SK-N-SH treated with all-trans-retinoic acid at 6 μM for 48 hours (cell line): Measurements from ENCODE around the gene TNS4.

ENCODE experiments used
- ARNTL ChIP-seq: fragments of 450-650 bp; formaldehyde crosslinking; IDR thresholded peaks from 2 replicates; pipeline ENCODE4 v1.5.0; 2020; ENCODE audit warnings: low read depth, mild to moderate bottlenecking, moderate library complexity, borderline replicate concordance
- BACH2 ChIP-seq: fragments of 250-450 bp; sonication (Bioruptor Pico); IDR thresholded peaks from 2 replicates; pipeline ENCODE4 v1.9.0; 2021; ENCODE audit warnings: mild to moderate bottlenecking, borderline replicate concordance
- CREB5 ChIP-seq: fragments of 250-450 bp; sonication (Bioruptor Pico); IDR thresholded peaks from 2 replicates; pipeline ENCODE4 v1.5.1; 2020; ENCODE audit warnings: low read depth, mild to moderate bottlenecking, moderate library complexity
- CSDC2 ChIP-seq: fragments of 250-450 bp; sonication (Bioruptor Pico); IDR thresholded peaks from 2 replicates; pipeline ENCODE4 v1.5.0; 2020; ENCODE audit warnings: mild to moderate bottlenecking, moderate library complexity
- GLIS3 ChIP-seq: fragments of 250-450 bp; sonication (Bioruptor Pico); IDR thresholded peaks from 2 replicates; pipeline ENCODE4 v1.5.0; 2020; ENCODE audit warnings: mild to moderate bottlenecking, moderate library complexity
- ISL1 ChIP-seq: fragments of 250-450 bp; sonication (Bioruptor Pico); IDR thresholded peaks from 2 replicates; pipeline ENCODE4 v2.1.2; 2022; ENCODE audit warnings: mild to moderate bottlenecking, moderate library complexity
- PATZ1 ChIP-seq: fragments of 250-450 bp; sonication (Bioruptor Pico); IDR thresholded peaks from 2 replicates; pipeline ENCODE4 v1.8.0; 2020; ENCODE audit warnings: mild to moderate bottlenecking, moderate library complexity, borderline replicate concordance
- PPARA ChIP-seq: fragments of 250-450 bp; sonication (Bioruptor Pico); IDR thresholded peaks from 2 replicates; pipeline ENCODE4 v1.5.0; 2020; ENCODE audit warnings: mild to moderate bottlenecking, borderline replicate concordance
- RARB ChIP-seq: fragments of 250-450 bp; sonication (Bioruptor Pico); IDR thresholded peaks from 2 replicates; pipeline ENCODE4 v1.8.0; 2021; ENCODE audit warnings: mild to moderate bottlenecking, moderate library complexity
- TCF4 ChIP-seq: fragments of 250-450 bp; sonication (Bioruptor Pico); IDR thresholded peaks from 2 replicates; pipeline ENCODE4 v1.8.0; 2021; ENCODE audit warnings: mild to moderate bottlenecking, moderate library complexity, borderline replicate concordance
- TSHZ2 ChIP-seq: fragments of 250-450 bp; sonication (Bioruptor Pico); IDR thresholded peaks from 2 replicates; pipeline ENCODE4 v1.5.0; 2020; ENCODE audit warnings: mild to moderate bottlenecking, moderate library complexity
- ZFP3 ChIP-seq: fragments of 250-450 bp; sonication (Bioruptor Pico); IDR thresholded peaks from 2 replicates; pipeline ENCODE4 v1.5.0; 2020; ENCODE audit warnings: mild to moderate bottlenecking, moderate library complexity
- ZFP30 ChIP-seq: fragments of 450-650 bp; formaldehyde crosslinking; IDR thresholded peaks from 2 replicates; pipeline ENCODE4 v1.5.0; 2022; ENCODE audit warnings: mild to moderate bottlenecking, moderate library complexity

- no peak for TF ChIP-seq PATZ1 (CRISPR knock-in tag)
- no peak for TF ChIP-seq ISL1 (CRISPR knock-in tag)
- TF ChIP-seq BACH2 (CRISPR knock-in tag), result no peak
- TF ChIP-seq ARNTL (CRISPR knock-in tag), result no peak
- no peak for TF ChIP-seq CREB5 (CRISPR knock-in tag)
- TF ChIP-seq RARB (CRISPR knock-in tag), result no peak
- TF ChIP-seq ZFP3 (CRISPR knock-in tag), result no peak
- TF ChIP-seq TCF4 (CRISPR knock-in tag), result no peak
- TF ChIP-seq PPARA (CRISPR knock-in tag), result no peak
- no peak for TF ChIP-seq TSHZ2 (CRISPR knock-in tag)
- no peak for TF ChIP-seq ZFP30 (CRISPR knock-in tag)
- TF ChIP-seq CSDC2 (CRISPR knock-in tag), result no peak
- TF ChIP-seq GLIS3 (CRISPR knock-in tag), result no peak
Measured at GRCh38 chr17:40525294-40525693, 23.9 kb upstream of the TNS4 start.
